Amniotic stem cell (primary cell): ENCODE measurements around the gene SCMH1.
"Not testable (repeated sequence)": the region's sequence is repeated elsewhere in the genome, so short reads cannot be mapped to it uniquely, and the experiment has no call there.

Experiments used
- DNase-seq: peaks from one replicate; lab custom pipeline; 2025; lab: John Stamatoyannopoulos, UW

Gene SCMH1

GRCh38 chr1:41211608-41212007, 30.5 kb downstream of the SCMH1 start:
- DNase-seq = not testable (repeated sequence)

GRCh38 chr1:41207053-41207452, 35.1 kb downstream of the SCMH1 start:
- not testable (repeated sequence) for DNase-seq

- no peak for DNase-seq
These were observed 41.4 kb downstream of the SCMH1 start for GRCh38 chr1:41200728-41201127.

- DNase-seq = no peak
These were observed 42.7 kb downstream of the SCMH1 start for GRCh38 chr1:41199375-41199774.

- DNase-seq = no peak
These were observed 49.5 kb downstream of the SCMH1 start for GRCh38 chr1:41192456-41193178.

- DNase-seq = no peak
These were observed 57.7 kb downstream of the SCMH1 start for GRCh38 chr1:41184446-41184845.

GRCh38 chr1:41178230-41178629, 63.9 kb downstream of the SCMH1 start:
- not testable (repeated sequence) for DNase-seq

GRCh38 chr1:41175546-41175945, 66.6 kb downstream of the SCMH1 start:
- no peak for DNase-seq

GRCh38 chr1:41174170-41174569, 67.9 kb downstream of the SCMH1 start:
- DNase-seq = no peak

- no peak for DNase-seq
These were observed 68.5 kb downstream of the SCMH1 start for GRCh38 chr1:41173651-41174050.

GRCh38 chr1:41171266-41171874, 70.7 kb downstream of the SCMH1 start:
- DNase-seq = no peak

GRCh38 chr1:41169799-41170180, 72.3 kb downstream of the SCMH1 start:
- DNase-seq = no peak

- no peak for DNase-seq
These were observed 72.9 kb downstream of the SCMH1 start for GRCh38 chr1:41169066-41169798.

- DNase-seq = no peak
These were observed 74.4 kb downstream of the SCMH1 start for GRCh38 chr1:41167667-41168066.

GRCh38 chr1:41164727-41165126, 77.4 kb downstream of the SCMH1 start:
- DNase-seq = no peak

GRCh38 chr1:41162441-41162840, 79.7 kb downstream of the SCMH1 start:
- DNase-seq = no peak

- no peak for DNase-seq
These were observed 80.3 kb downstream of the SCMH1 start for GRCh38 chr1:41161846-41162245.

- DNase-seq = no peak
These were observed 81.5 kb downstream of the SCMH1 start for GRCh38 chr1:41160498-41161110.

GRCh38 chr1:41158966-41159365, 83.1 kb downstream of the SCMH1 start:
- DNase-seq = no peak

- DNase-seq = no peak
These were observed 83.8 kb downstream of the SCMH1 start for GRCh38 chr1:41158147-41158875.

GRCh38 chr1:41155105-41155504, 87.0 kb downstream of the SCMH1 start:
- DNase-seq = no peak

GRCh38 chr1:41153750-41154274, 88.3 kb downstream of the SCMH1 start:
- no peak for DNase-seq
